HG03045 (cell line): Measurements from ENCODE around the gene CEACAM7.

ENCODE experiments used
- ATAC-seq: cut with Tn5 transposase; IDR thresholded peaks from one replicate; pipeline ENCODE4 v1.9.1; 2021; ENCODE audit warnings: mild to moderate bottlenecking, moderate library complexity; ENCODE audit not compliant: unreplicated experiment

Gene CEACAM7

GRCh38 chr19:41700381-41701195 lies 12.5 kb upstream of the CEACAM7 start:
- ATAC-seq = no peak

- ATAC-seq = no peak
Measured at GRCh38 chr19:41699968-41700323, 11.9 kb upstream of the CEACAM7 start.

GRCh38 chr19:41699231-41699967 lies 11.3 kb upstream of the CEACAM7 start:
- ATAC-seq = no peak

GRCh38 chr19:41698746-41699230 lies 10.7 kb upstream of the CEACAM7 start:
- ATAC-seq = no peak

GRCh38 chr19:41697198-41697855 lies 9.3 kb upstream of the CEACAM7 start:
- no peak for ATAC-seq

GRCh38 chr19:41696402-41697197 lies 8.5 kb upstream of the CEACAM7 start:
- no peak for ATAC-seq

GRCh38 chr19:41695745-41696144 lies 7.7 kb upstream of the CEACAM7 start:
- no peak for ATAC-seq

GRCh38 chr19:41694831-41695635 lies 7.0 kb upstream of the CEACAM7 start:
- no peak for ATAC-seq

GRCh38 chr19:41694196-41694595 lies 6.1 kb upstream of the CEACAM7 start:
- no peak for ATAC-seq

- no peak for ATAC-seq
Measured at GRCh38 chr19:41691268-41691970, 3.3 kb upstream of the CEACAM7 start.

- no peak for ATAC-seq
Measured at GRCh38 chr19:41690801-41691065, 2.7 kb upstream of the CEACAM7 start.

GRCh38 chr19:41689993-41690800 lies 2.1 kb upstream of the CEACAM7 start:
- ATAC-seq = no peak

GRCh38 chr19:41688687-41689086 lies 617 bp upstream of the CEACAM7 start:
- no peak for ATAC-seq

- ATAC-seq = no peak
Measured at GRCh38 chr19:41687419-41687818, 651 bp downstream of the CEACAM7 start.

- no peak for ATAC-seq
Measured at GRCh38 chr19:41682437-41682836, 5.6 kb downstream of the CEACAM7 start.

- no peak for ATAC-seq
Measured at GRCh38 chr19:41671486-41671885, 16.6 kb downstream of the CEACAM7 start.

GRCh38 chr19:41670755-41671154 lies 17.3 kb downstream of the CEACAM7 start:
- no peak for ATAC-seq

- no peak for ATAC-seq
Measured at GRCh38 chr19:41668315-41668714, 19.8 kb downstream of the CEACAM7 start.

- no peak for ATAC-seq
Measured at GRCh38 chr19:41666075-41666474, 22.0 kb downstream of the CEACAM7 start.
